ENCODE measurements around the gene FEM1C. TPM values are rescaled to one million over a fixed set of nuclear protein-coding genes. Genes with fewer than 3 reads are reported as not detected.
A peak's percentile ranks its signal among the peaks of the same experiment; 100 is the strongest.

Gene FEM1C
- total and polyA plus RNA-seq, 10 of the 15 experiments (the other 5 are each of a cell fraction or from before 2014, with no cell fraction given) = 1.9 to 15.6 (median 8.0) TPM

GRCh38 chr5:115496936-115497576 lies 47.5 kb downstream of the FEM1C start:
- 70% methylated on average over 5 of the region's 5 CpGs for WGBS (ENCODE audit: insufficient coverage, insufficient replicate concordance, low lambda C conversion rate, missing lambda C conversion rate)
- RAD21 ChIA-PET (ENCODE audit: unreplicated experiment) = no interaction called here

GRCh38 chr5:115494570-115495289 lies 49.8 kb downstream of the FEM1C start:
- CTCF ChIA-PET = interaction anchor here (0.7 to 1.9 kb wide), 6 partner anchors 13 to 536 kb away, joined by 3 to 5 read pairs (median 4); no protein-coding TSS in a partner anchor
- Histone ChIP-seq H3K27ac (ENCODE audit: control insufficient read depth, insufficient read depth) (no peak overlapping the region), H3K9ac (ENCODE audit: control insufficient read depth, insufficient read depth, low read length) (no peak overlapping the region), H3K79me2 (ENCODE audit: control insufficient read depth, insufficient read depth, low read length) (no peaks in the 10 kb centered on the region), H2AFZ (ENCODE audit: control insufficient read depth, low read depth, low read length) (peak overlapping the region; percentile 67), H3K4me2 (ENCODE audit: control insufficient read depth, insufficient read depth) (peak overlapping the region; percentile 69), H3K4me3 (no peak overlapping the region), H3K36me3 (ENCODE audit: control insufficient read depth in 2 of 2, insufficient read depth in 2 of 2, low read length in 1 of 2) (no peaks in the 10 kb centered on the region), H4K20me1 (ENCODE audit: control insufficient read depth, insufficient read depth) (no peaks in the 10 kb centered on the region), H3K9me3 (replicated peaks; ENCODE audit: control insufficient read depth, insufficient read depth, low read length) (no peaks in the 10 kb centered on the region), H3K27me3 (replicated peaks in 1 of 2; ENCODE audit: control insufficient read depth in 2 of 2, insufficient read depth in 2 of 2, low read length in 1 of 2) (no peaks in the 10 kb centered on the region), H3K4me1 (ENCODE audit: control insufficient read depth, insufficient read depth, low read length) (peaks cover 10% of the 10 kb centered on the region; the same call in 1 of the 2 replicates)
- 13% methylated on average over 6 of the region's 6 CpGs for WGBS (ENCODE audit: insufficient coverage, insufficient replicate concordance, low lambda C conversion rate, missing lambda C conversion rate)
- RAD21 ChIA-PET (ENCODE audit: unreplicated experiment) = interaction anchor here (0.6 to 2.0 kb wide), 9 partner anchors 14 to 117 kb away, joined by 3 to 6 read pairs (median 3); no protein-coding TSS in a partner anchor
- DNase-seq (ENCODE audit: low read depth, low spot score) = no peak
- in situ Hi-C loops (cut with MboI) (no loop called here), intact Hi-C loops (cut with micrococcal nuclease; ENCODE audit: unreplicated experiment) (no loop called here)
- SMC1A ChIA-PET (ENCODE audit: uncharacterized antibody, unreplicated experiment) = interaction anchor here (0.8 to 3.0 kb wide), 17 partner anchors 11 to 164 kb away, joined by 3 to 13 read pairs (median 3); no protein-coding TSS in a partner anchor
- POLR2A ChIA-PET = no interaction called here
- no TSS peak for BruUV-seq (replicated peaks)
- ATAC-seq = peak; percentile 88
- FAIRE-seq = peak; percentile 68
- TF ChIP-seq TBL1XR1 (IDR thresholded peaks at IDR 0.05; ENCODE audit: low read depth, low read length) (no peak), ASH2L (IDR thresholded peaks at IDR 0.05; ENCODE audit: borderline replicate concordance, low read depth) (no peak), BCL3 (IDR thresholded peaks at IDR 0.05; ENCODE audit: borderline replicate concordance, insufficient read depth, low read depth, low read length, poor library complexity, severe bottlenecking) (peak; percentile 14), ZNF207 (IDR thresholded peaks at IDR 0.05; ENCODE audit: borderline replicate concordance) (no peak), USF1 (IDR thresholded peaks at IDR 0.05; ENCODE audit: borderline replicate concordance, extremely low read length, insufficient read depth, low read depth, low read length) (no peak), SRF (IDR thresholded peaks at IDR 0.05; ENCODE audit: low read depth in 2 of 2, low read length in 2 of 2) (no peak), SIX5 (IDR thresholded peaks at IDR 0.05; ENCODE audit: low read depth, low read length, severe bottlenecking) (no peak), CHD2 (IDR thresholded peaks at IDR 0.05; ENCODE audit: borderline replicate concordance, low read depth, low read length) (no peak)

More at GRCh38 chr5:115496936-115497576, 47.5 kb downstream of the FEM1C start:
- no peak overlapping the region for H3K27ac ChIP-seq (ENCODE audit: control insufficient read depth, insufficient read depth)
- H3K4me3 ChIP-seq = no peak overlapping the region
- no peaks in the 10 kb centered on the region for H3K9me3 ChIP-seq (replicated peaks; ENCODE audit: control insufficient read depth, insufficient read depth, low read length)
- H3K9ac ChIP-seq (ENCODE audit: control insufficient read depth, insufficient read depth, low read length) = no peak overlapping the region
- intact Hi-C loops (cut with micrococcal nuclease; ENCODE audit: unreplicated experiment) (no loop called here), in situ Hi-C loops (cut with MboI) (no loop called here)
- no peak for ATAC-seq
- SMC1A ChIA-PET (ENCODE audit: uncharacterized antibody, unreplicated experiment) = interaction anchor here (0.9 to 1.6 kb wide), 5 partner anchors 9 to 188 kb away, joined by 3 to 7 read pairs (median 3); no protein-coding TSS in a partner anchor
- no peak for DNase-seq (ENCODE audit: low read depth, low spot score)
- no peaks in the 10 kb centered on the region for H3K79me2 ChIP-seq (ENCODE audit: control insufficient read depth, insufficient read depth, low read length)
- no TSS peak for BruUV-seq (replicated peaks)
- no peaks in the 10 kb centered on the region for H3K36me3 ChIP-seq (ENCODE audit: control insufficient read depth in 2 of 2, insufficient read depth in 2 of 2, low read length in 1 of 2)
- CTCF ChIA-PET = interaction anchor here (1.2 kb wide), 2 partner anchors 26 to 76 kb away, joined by 3 to 6 read pairs; no protein-coding TSS in a partner anchor
- H3K4me2 ChIP-seq (ENCODE audit: control insufficient read depth, insufficient read depth) = no peak overlapping the region
- H3K27me3 ChIP-seq (replicated peaks in 1 of 2; ENCODE audit: control insufficient read depth in 2 of 2, insufficient read depth in 2 of 2, low read length in 1 of 2) = no peaks in the 10 kb centered on the region
- FAIRE-seq = no peak
- peaks cover 10% of the 10 kb centered on the region; the same call in 1 of the 2 replicates for H3K4me1 ChIP-seq (ENCODE audit: control insufficient read depth, insufficient read depth, low read length)
- TF ChIP-seq BMI1 (IDR thresholded peaks at IDR 0.05; ENCODE audit: borderline replicate concordance) = no peak
- no peak for TF ChIP-seq HCFC1 (IDR thresholded peaks at IDR 0.05; ENCODE audit: low read length)
- no peak for TF ChIP-seq CBFB (IDR thresholded peaks at IDR 0.05; ENCODE audit: low read depth)
- TF ChIP-seq EGR1 (IDR thresholded peaks at IDR 0.05; ENCODE audit: borderline replicate concordance in 1 of 2, low read depth in 2 of 2, low read length in 2 of 2) = no peak
- TF ChIP-seq WRNIP1 (IDR thresholded peaks at IDR 0.05; ENCODE audit: borderline replicate concordance, low read depth, low read length) = no peak
- TF ChIP-seq CREM (IDR thresholded peaks at IDR 0.05; ENCODE audit: low read depth) = no peak
- TF ChIP-seq BHLHE40 (IDR thresholded peaks at IDR 0.05; ENCODE audit: borderline replicate concordance in 1 of 2, low read depth in 2 of 2, low read length in 1 of 2) = no peak
- no peak for TF ChIP-seq RBBP5 (conservative IDR thresholded peaks at IDR 0.05)
- TF ChIP-seq POLR2AphosphoS2 (IDR thresholded peaks at IDR 0.05; ENCODE audit: low read depth, low read length) = no peak
- TF ChIP-seq ZBED1 (IDR thresholded peaks at IDR 0.05; ENCODE audit: borderline replicate concordance) = no peak
- TF ChIP-seq BRCA1 (IDR thresholded peaks at IDR 0.05; ENCODE audit: low read depth, low read length) = no peak
- no peak overlapping the region for H2AFZ ChIP-seq (ENCODE audit: control insufficient read depth, low read depth, low read length)
- POLR2A ChIA-PET = no interaction called here
- no peaks in the 10 kb centered on the region for H4K20me1 ChIP-seq (ENCODE audit: control insufficient read depth, insufficient read depth)

Data from GM12878 (cell line).